Hepatocyte (in vitro differentiated cells): ENCODE measurements around the gene HCRTR1.

Experiments used
- EZH2 ChIP-seq: fragments of 200-600 bp; sonication (generic); IDR thresholded peaks from 2 replicates; pipeline ENCODE4 v1.6.1; 2016; ENCODE audit warnings: antibody characterized with exemption, mild to moderate bottlenecking, borderline replicate concordance
- EZH2phosphoT487 ChIP-seq: fragments of 200-600 bp; sonication (generic); IDR thresholded peaks from one replicate; pipeline ENCODE4 v1.6.1; 2018; ENCODE audit warnings: antibody characterized with exemption, mild to moderate bottlenecking, low read depth, moderate library complexity; ENCODE audit not compliant: unreplicated experiment, severe bottlenecking
- TF ChIP-seq, protein P1 (sequence below): fragments of 200-600 bp; sonication (generic); IDR thresholded peaks from 2 replicates; pipeline ENCODE4 v1.5.1; 2016; ENCODE audit warnings: antibody characterized with exemption, mild to moderate bottlenecking; ENCODE audit not compliant: poor library complexity

DNA sequence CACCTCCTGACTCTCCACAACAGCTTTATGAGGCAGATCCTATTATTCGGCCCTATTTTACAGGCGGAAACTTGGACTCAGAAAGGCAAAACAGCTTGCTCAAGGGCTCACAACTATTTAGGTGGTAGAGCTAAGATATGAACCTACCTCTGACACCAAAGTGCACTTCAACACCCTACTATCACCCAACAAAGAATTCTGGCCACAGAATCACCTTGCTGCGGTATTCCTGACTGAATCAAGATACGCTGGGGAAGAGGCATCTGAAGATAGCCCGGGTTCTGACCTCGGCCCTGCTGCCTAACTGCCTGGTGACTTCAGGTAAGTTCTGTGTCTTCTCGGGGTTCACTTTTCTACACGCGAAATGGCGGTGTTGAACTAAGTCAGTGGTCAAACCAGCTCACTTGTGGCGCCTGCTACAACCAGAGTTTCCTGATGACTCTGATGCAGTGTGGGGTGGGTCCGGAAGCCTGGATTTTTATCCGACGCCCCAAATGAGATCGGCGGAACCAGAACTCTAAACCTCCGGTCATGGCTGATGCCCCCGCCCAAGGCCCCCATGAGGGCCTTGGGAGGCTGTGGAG, 26.6 kb downstream of the HCRTR1 start:
- TF ChIP-seq, protein P1, sequence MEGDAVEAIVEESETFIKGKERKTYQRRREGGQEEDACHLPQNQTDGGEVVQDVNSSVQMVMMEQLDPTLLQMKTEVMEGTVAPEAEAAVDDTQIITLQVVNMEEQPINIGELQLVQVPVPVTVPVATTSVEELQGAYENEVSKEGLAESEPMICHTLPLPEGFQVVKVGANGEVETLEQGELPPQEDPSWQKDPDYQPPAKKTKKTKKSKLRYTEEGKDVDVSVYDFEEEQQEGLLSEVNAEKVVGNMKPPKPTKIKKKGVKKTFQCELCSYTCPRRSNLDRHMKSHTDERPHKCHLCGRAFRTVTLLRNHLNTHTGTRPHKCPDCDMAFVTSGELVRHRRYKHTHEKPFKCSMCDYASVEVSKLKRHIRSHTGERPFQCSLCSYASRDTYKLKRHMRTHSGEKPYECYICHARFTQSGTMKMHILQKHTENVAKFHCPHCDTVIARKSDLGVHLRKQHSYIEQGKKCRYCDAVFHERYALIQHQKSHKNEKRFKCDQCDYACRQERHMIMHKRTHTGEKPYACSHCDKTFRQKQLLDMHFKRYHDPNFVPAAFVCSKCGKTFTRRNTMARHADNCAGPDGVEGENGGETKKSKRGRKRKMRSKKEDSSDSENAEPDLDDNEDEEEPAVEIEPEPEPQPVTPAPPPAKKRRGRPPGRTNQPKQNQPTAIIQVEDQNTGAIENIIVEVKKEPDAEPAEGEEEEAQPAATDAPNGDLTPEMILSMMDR: no peak
- no peak for TF ChIP-seq EZH2
- TF ChIP-seq EZH2phosphoT487: no peak
